K562 (cell line): Measurements from ENCODE around the gene NPAS3. TPM values are rescaled to one million over a fixed set of nuclear protein-coding genes. Genes with fewer than 3 reads are reported as not detected.

Experiments
- ATAC-seq: fragments of 200-7000 bp; cut with Tn5 transposase; 3 replicates; pipeline ENCODE4 v1.9.1; 2020; ENCODE audit warnings: moderate library complexity
- BruUV-seq: library from RNA; stranded (reverse); fragments of 400-500 nt; replicated peaks from 2 replicates; lab custom pipeline; 2021; lab: Mats Ljungman, UMichigan
- CTCF ChIA-PET: fragments of 300-600 bp; formaldehyde crosslinking; extraction: SDS; loops from one replicate; lab custom pipeline; 2021; ENCODE audit warnings: low intra/inter-chr PET ratio; lab: Yijun Ruan, JAX
- POLR2A ChIA-PET: fragments of 300-600, 350-650 bp; sonication (Branson Sonifier 250); formaldehyde crosslinking; extraction: SDS; loops from one replicate; lab custom pipeline; 2021; ENCODE audit warnings: antibody characterized with exemption, inconsistent platforms; lab: Yijun Ruan, JAX
- DNase-seq, 4 experiments: peaks; one replicate each; pipeline versions ENCODE4 v3.0.0 to v3.0.0-alpha.2; 2011 to 2018; ENCODE audit warnings: low spot score in 3 of 4, mixed read lengths in 3 of 4; ENCODE audit errors: extremely low read depth in 1 of 4
- FAIRE-seq: peaks from 2 replicates; lab custom pipeline; 2011; peaks lifted over from hg19 to GRCh38; lab: Jason Lieb, UNC
- H2AFZ ChIP-seq: 2 replicates; pipeline ENCODE4 v1.6.0; 2011; ENCODE audit warnings: low read depth, low read length, control low read depth, inconsistent platforms
- H3K27ac ChIP-seq: fragments of 200-600 bp; 3 replicates; pipeline ENCODE4 v1.8.0; 2011; ENCODE audit warnings: low read depth, mild to moderate bottlenecking, control low read depth, inconsistent platforms, low read length, moderate library complexity, mixed read lengths; ENCODE audit errors: extremely low read depth
- H3K27me3 ChIP-seq, 2 experiments: fragments of 300-600 bp in 1 of 2; 2 replicates in 1 of 2; 3 replicates in 1 of 2; pipeline versions ENCODE4 v1.6.0 to v1.8.0; 2011; ENCODE audit warnings: inconsistent platforms in 2 of 2, low read length in 2 of 2, mild to moderate bottlenecking in 1 of 2, mixed read lengths in 1 of 2, moderate library complexity in 1 of 2; ENCODE audit not compliant: control insufficient read depth in 2 of 2, insufficient read depth in 2 of 2
- H3K36me3 ChIP-seq: fragments of 300-600 bp; 3 replicates; pipeline ENCODE4 v1.8.0; 2011; ENCODE audit warnings: mild to moderate bottlenecking, low read length, inconsistent platforms; ENCODE audit not compliant: control insufficient read depth, insufficient read depth
- H3K4me1 ChIP-seq, 2 experiments: fragments of 200-600 bp in 1 of 2; replicated peaks in 1 of 2; 2 replicates in 1 of 2; 3 replicates in 1 of 2; pipeline versions ENCODE4 v1.5.1 to v1.8.0; 2011; ENCODE audit warnings: inconsistent platforms in 2 of 2, low read length in 2 of 2, mild to moderate bottlenecking in 1 of 2, mixed read lengths in 1 of 2, moderate library complexity in 1 of 2; ENCODE audit not compliant: control insufficient read depth in 2 of 2, insufficient read depth in 2 of 2
- H3K4me2 ChIP-seq: 2 replicates; pipeline ENCODE4 v1.6.1; 2011; ENCODE audit warnings: low read length, control low read depth, inconsistent platforms, mixed read lengths; ENCODE audit not compliant: insufficient read depth
- H3K4me3 ChIP-seq: fragments of 200-600 bp; sonication (generic), shearing (Covaris generic); 2 replicates; pipeline ENCODE4 v1.5.1; 2016; ENCODE audit warnings: control low read depth, inconsistent platforms
- H3K79me2 ChIP-seq: fragments of 200-600 bp; 3 replicates; pipeline ENCODE4 v1.8.0; 2011; ENCODE audit warnings: low read length, inconsistent platforms; ENCODE audit not compliant: control insufficient read depth, insufficient read depth
- H3K9ac ChIP-seq, 2 experiments: 2 replicates each; pipeline versions ENCODE4 v1.6.0 to v1.6.1; 2011; ENCODE audit warnings: low read depth in 2 of 2, low read length in 2 of 2, control low read depth in 1 of 2, inconsistent platforms in 1 of 2, mild to moderate bottlenecking in 1 of 2, mixed read lengths in 1 of 2; ENCODE audit not compliant: insufficient read depth in 1 of 2
- H3K9me1 ChIP-seq: one replicate; pipeline ENCODE4 v1.6.0; 2011; ENCODE audit warnings: inconsistent platforms, mild to moderate bottlenecking, low read length, moderate library complexity; ENCODE audit not compliant: control insufficient read depth, insufficient read depth
- H3K9me3 ChIP-seq: replicated peaks from 2 replicates; pipeline ENCODE4 v1.5.1; 2011; ENCODE audit warnings: low read depth, low read length, inconsistent platforms; ENCODE audit not compliant: control insufficient read depth, insufficient read depth
- H4K20me1 ChIP-seq: replicated peaks from 2 replicates; pipeline ENCODE4 v1.6.1; 2011; ENCODE audit warnings: low read length, inconsistent platforms, mixed read lengths; ENCODE audit not compliant: control insufficient read depth, insufficient read depth
- BACH1 ChIP-seq: fragments of 200-800 bp; sonication (Bioruptor generic); IDR thresholded peaks from 2 replicates; pipeline ENCODE4 v1.6.1; 2016; ENCODE audit warnings: missing genetic modification characterization, missing compliant biosample characterization
- MYNN ChIP-seq, 2 experiments: sonication (generic); formaldehyde crosslinking in 1 of 2; IDR thresholded peaks; 2 replicates each; pipeline versions ENCODE4 v1.5.0 to v1.6.1; 2016 to 2020; ENCODE audit warnings: antibody characterized with exemption in 1 of 2, missing genetic modification reagents in 1 of 2
- POLR2A ChIP-seq: fragments of 450-650 bp; conservative IDR thresholded peaks from 2 replicates; pipeline ENCODE4 v1.6.1; 2016
- PRMT5 ChIP-seq: sonication (generic); formaldehyde crosslinking; IDR thresholded peaks from 2 replicates; pipeline ENCODE4 v1.5.0; 2020; ENCODE audit warnings: missing genetic modification reagents
- RNF2 ChIP-seq: sonication (generic); IDR thresholded peaks from 2 replicates; pipeline ENCODE4 v1.6.1; 2016
- TARDBP ChIP-seq: fragments of 450-650 bp; IDR thresholded peaks from 2 replicates; pipeline ENCODE4 v1.6.1; 2016
- TCF3 ChIP-seq: sonication (generic); formaldehyde crosslinking; IDR thresholded peaks from 2 replicates; pipeline ENCODE4 v1.4.0; 2020; ENCODE audit warnings: mild to moderate bottlenecking, missing genetic modification reagents
- TOE1 ChIP-seq, 2 experiments: fragments of 450-650 bp in 1 of 2; sonication (generic) in 1 of 2; formaldehyde crosslinking in 1 of 2; IDR thresholded peaks; 2 replicates each; pipeline versions ENCODE4 v1.7.1 to v1.8.0; 2016 to 2022; ENCODE audit warnings: borderline replicate concordance in 2 of 2, mild to moderate bottlenecking in 2 of 2, antibody characterized with exemption in 1 of 2, inconsistent platforms in 1 of 2, low read depth in 1 of 2, missing genetic modification reagents in 1 of 2, moderate library complexity in 1 of 2
- ZC3H4 ChIP-seq: sonication (generic); formaldehyde crosslinking; IDR thresholded peaks from 2 replicates; pipeline ENCODE4 v1.9.0; 2021; ENCODE audit warnings: missing genetic modification reagents, borderline replicate concordance
- ZNF197 ChIP-seq: fragments of 200-800 bp; sonication (Bioruptor generic); IDR thresholded peaks from 2 replicates; pipeline ENCODE4 v1.6.1; 2016; ENCODE audit warnings: low read depth, missing genetic modification characterization, missing compliant biosample characterization
- ZNF717 ChIP-seq: fragments of 250-450 bp; sonication (Bioruptor Pico); IDR thresholded peaks from 2 replicates; pipeline ENCODE4 v1.5.0; 2021
- WGBS: fragments of 100-300 bp; shearing (Covaris generic); methylation state at CpG from one replicate; pipeline ENCODE4 v1.1.6; 2016; ENCODE audit warnings: low coverage, mixed read lengths; ENCODE audit not compliant: insufficient coverage; ENCODE audit errors: missing lambda C conversion rate; 5-methylcytosine and 5-hydroxymethylcytosine counted together
- in situ Hi-C: fragments of 300-500 bp; cut with MboI; formaldehyde crosslinking; loops from 4 replicates; pipeline ENCODE4 v1.15.0; 2018; ENCODE audit warnings: inconsistent platforms, mixed read lengths
- intact Hi-C: fragments of 100-400 bp; cut with micrococcal nuclease; formaldehyde crosslinking; loops from 2 replicates; pipeline ENCODE4 v1.14.2; 2022
- polyA plus RNA-seq, 8 experiments: library from polyadenylated mRNA; depleted of rRNA in 4 of 8; stranded (reverse) in 5 of 8; unstranded in 3 of 8; fragments of >200 nt; fragmentation: Nextera tagmentation in 2 of 8; fragmentation: Illumina TruSeq in 1 of 8; extraction: Ambion mirVana in 2 of 8; extraction: Trizol in 1 of 8; gene quantifications; 2 replicates each; pipeline versions ENCODE4 v1.2.1 to v1.2.3, GENCODE V29; 2011 to 2014; ENCODE audit warnings: inconsistent platforms in 1 of 8, missing spikeins in 1 of 8
- total RNA-seq, 7 experiments: library from RNA; depleted of rRNA in 6 of 7; stranded (reverse); fragments of >200 nt in 6 of 7; fragmentation: Illumina TruSeq in 2 of 7; extraction: Trizol in 2 of 7; gene quantifications; 2 replicates each; pipeline versions ENCODE4 v1.2.1 to v1.2.3, GENCODE V29; 2011 to 2021; ENCODE audit warnings: low replicate concordance in 1 of 7
- TF ChIP-seq, protein P1 (sequence below), 2 experiments: fragments of 150-350 bp in 1 of 2; IDR thresholded peaks; 2 replicates each; pipeline ENCODE4 v1.6.1; 2012 to 2016; ENCODE audit warnings: low read depth in 2 of 2, low read length in 2 of 2, mild to moderate bottlenecking in 1 of 2, moderate library complexity in 1 of 2
- TF ChIP-seq, protein P2 (sequence below): fragments of 450-650 bp; IDR thresholded peaks from 2 replicates; pipeline ENCODE4 v1.6.1; 2016

NPAS3 gene
- total and polyA plus RNA-seq, 9 of the 15 experiments (the other 6 are each of a cell fraction or from before 2014, with no cell fraction given), result 0.04 TPM; not detected in 8

DNA sequence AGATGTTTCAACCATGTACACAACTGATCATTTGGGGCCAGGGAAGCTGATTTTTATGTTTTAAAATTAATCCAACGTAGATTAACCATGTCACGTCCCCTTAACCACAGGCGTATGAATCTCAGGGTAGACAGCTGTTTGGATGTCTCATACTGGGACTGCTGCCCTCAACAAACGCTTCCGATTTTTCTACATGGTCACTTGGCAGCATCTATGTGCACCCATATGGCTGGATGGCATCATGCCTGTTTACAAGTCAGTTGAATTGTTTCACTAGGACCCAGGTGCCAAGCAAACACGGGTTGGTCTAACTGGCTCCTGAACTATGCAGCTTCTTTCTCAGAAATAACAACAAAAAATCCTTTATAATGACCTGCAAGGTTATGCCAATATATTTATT lies 393.8 kb downstream of the NPAS3 start:
- CTCF ChIA-PET, result no interaction called here
- no peaks in the 10 kb centered on the region for H3K9me3 ChIP-seq
- no peak overlapping the region for H2AFZ ChIP-seq
- no peak overlapping the region for H3K4me2 ChIP-seq
- H3K4me1 ChIP-seq, result no peaks in the 10 kb centered on the region
- in situ Hi-C loops (no loop called here), intact Hi-C loops (no loop called here)
- no peaks in the 10 kb centered on the region for H3K79me2 ChIP-seq
- WGBS, result 1% methylated on average over 6 of the region's 6 CpGs
- H3K27ac ChIP-seq, result no peak overlapping the region
- ATAC-seq (no peak), DNase-seq (no peak), FAIRE-seq (no peak)
- peaks cover 0 to 5% of the 10 kb centered on the region in 2 experiments; a peak in 1 of 5 replicates for H3K27me3 ChIP-seq
- H3K9ac ChIP-seq, result no peak overlapping the region
- TF ChIP-seq, protein P1, sequence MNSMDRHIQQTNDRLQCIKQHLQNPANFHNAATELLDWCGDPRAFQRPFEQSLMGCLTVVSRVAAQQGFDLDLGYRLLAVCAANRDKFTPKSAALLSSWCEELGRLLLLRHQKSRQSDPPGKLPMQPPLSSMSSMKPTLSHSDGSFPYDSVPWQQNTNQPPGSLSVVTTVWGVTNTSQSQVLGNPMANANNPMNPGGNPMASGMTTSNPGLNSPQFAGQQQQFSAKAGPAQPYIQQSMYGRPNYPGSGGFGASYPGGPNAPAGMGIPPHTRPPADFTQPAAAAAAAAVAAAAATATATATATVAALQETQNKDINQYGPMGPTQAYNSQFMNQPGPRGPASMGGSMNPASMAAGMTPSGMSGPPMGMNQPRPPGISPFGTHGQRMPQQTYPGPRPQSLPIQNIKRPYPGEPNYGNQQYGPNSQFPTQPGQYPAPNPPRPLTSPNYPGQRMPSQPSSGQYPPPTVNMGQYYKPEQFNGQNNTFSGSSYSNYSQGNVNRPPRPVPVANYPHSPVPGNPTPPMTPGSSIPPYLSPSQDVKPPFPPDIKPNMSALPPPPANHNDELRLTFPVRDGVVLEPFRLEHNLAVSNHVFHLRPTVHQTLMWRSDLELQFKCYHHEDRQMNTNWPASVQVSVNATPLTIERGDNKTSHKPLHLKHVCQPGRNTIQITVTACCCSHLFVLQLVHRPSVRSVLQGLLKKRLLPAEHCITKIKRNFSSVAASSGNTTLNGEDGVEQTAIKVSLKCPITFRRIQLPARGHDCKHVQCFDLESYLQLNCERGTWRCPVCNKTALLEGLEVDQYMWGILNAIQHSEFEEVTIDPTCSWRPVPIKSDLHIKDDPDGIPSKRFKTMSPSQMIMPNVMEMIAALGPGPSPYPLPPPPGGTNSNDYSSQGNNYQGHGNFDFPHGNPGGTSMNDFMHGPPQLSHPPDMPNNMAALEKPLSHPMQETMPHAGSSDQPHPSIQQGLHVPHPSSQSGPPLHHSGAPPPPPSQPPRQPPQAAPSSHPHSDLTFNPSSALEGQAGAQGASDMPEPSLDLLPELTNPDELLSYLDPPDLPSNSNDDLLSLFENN (IDR thresholded peaks at IDR 0.05; ENCODE audit: low read depth in 2 of 2, low read length in 2 of 2), result no peak
- H3K9me1 ChIP-seq, result no peaks in the 10 kb centered on the region
- POLR2A ChIA-PET, result no interaction called here
- no peaks in the 10 kb centered on the region for H4K20me1 ChIP-seq
- BruUV-seq, result no TSS peak
- H3K36me3 ChIP-seq, result no peaks in the 10 kb centered on the region
- no peak overlapping the region for H3K4me3 ChIP-seq

DNA sequence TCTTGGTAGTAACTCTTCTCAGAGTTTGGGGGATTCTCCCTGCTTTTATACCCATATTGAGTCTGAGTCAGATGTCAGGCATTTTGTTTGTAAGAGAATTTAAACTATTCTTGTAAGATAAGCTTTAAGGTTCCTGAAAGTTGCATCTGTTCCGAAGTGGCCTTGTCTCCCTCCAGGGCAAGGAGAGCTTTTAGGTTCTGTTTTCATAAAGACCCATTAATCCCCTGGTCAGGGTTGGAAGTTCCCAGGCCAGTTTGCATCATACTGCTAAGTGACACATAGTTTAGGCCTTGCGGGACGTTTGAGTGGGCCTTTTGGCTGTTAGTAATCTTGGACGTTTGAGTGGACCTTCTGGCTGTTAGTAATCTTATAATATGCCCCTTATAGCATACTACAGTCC lies 396.7 kb downstream of the NPAS3 start:
- H3K36me3 ChIP-seq, result no peaks in the 10 kb centered on the region
- WGBS, result 3% methylated on average over 4 of the region's 4 CpGs
- H3K9me3 ChIP-seq, result no peaks in the 10 kb centered on the region
- H3K79me2 ChIP-seq, result no peaks in the 10 kb centered on the region
- in situ Hi-C loops (no loop called here), intact Hi-C loops (no loop called here)
- no peak for FAIRE-seq
- ChIA-PET CTCF (no interaction called here), POLR2A (no interaction called here)
- H3K9me1 ChIP-seq, result no peaks in the 10 kb centered on the region
- no peaks in the 10 kb centered on the region for H4K20me1 ChIP-seq
- H3K4me3 ChIP-seq, result no peak overlapping the region
- H3K4me2 ChIP-seq, result no peak overlapping the region
- H3K4me1 ChIP-seq, result no peaks in the 10 kb centered on the region
- BruUV-seq, result no TSS peak
- H3K27ac ChIP-seq, result no peak overlapping the region
- no peak overlapping the region for H3K9ac ChIP-seq
- H2AFZ ChIP-seq, result no peak overlapping the region
- no peak for ATAC-seq
- no peaks in the 10 kb centered on the region for H3K27me3 ChIP-seq
- DNase-seq, result no peak
- TF ChIP-seq MYNN (IDR thresholded peaks at IDR 0.05) (no peak), MYNN (CRISPR knock-in tag; IDR thresholded peaks at IDR 0.05) (no peak), PRMT5 (no peak), RNF2 (no peak), BACH1 (tag) (no peak), ZNF197 (CRISPR knock-in tag) (no peak), TCF3 (CRISPR knock-in tag) (no peak), TARDBP (no peak), TOE1 (IDR thresholded peaks at IDR 0.05; ENCODE audit: borderline replicate concordance) (no peak), TOE1 (CRISPR knock-in tag; IDR thresholded peaks at IDR 0.05; ENCODE audit: borderline replicate concordance, low read depth) (no peak), POLR2A (no peak), ZNF717 (CRISPR knock-in tag) (no peak), ZC3H4 (CRISPR knock-in tag) (no peak)
- TF ChIP-seq, protein P2, sequence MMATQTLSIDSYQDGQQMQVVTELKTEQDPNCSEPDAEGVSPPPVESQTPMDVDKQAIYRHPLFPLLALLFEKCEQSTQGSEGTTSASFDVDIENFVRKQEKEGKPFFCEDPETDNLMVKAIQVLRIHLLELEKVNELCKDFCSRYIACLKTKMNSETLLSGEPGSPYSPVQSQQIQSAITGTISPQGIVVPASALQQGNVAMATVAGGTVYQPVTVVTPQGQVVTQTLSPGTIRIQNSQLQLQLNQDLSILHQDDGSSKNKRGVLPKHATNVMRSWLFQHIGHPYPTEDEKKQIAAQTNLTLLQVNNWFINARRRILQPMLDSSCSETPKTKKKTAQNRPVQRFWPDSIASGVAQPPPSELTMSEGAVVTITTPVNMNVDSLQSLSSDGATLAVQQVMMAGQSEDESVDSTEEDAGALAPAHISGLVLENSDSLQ, result no peak
